AG04450 (cell line): ENCODE data around the gene CSDE1. TPM values are rescaled to one million over a fixed set of nuclear protein-coding genes. Genes with fewer than 3 reads are reported as not detected.

Experiments used
- CTCF ChIA-PET: fragments of 300-600, 350-600 bp; formaldehyde crosslinking; extraction: SDS; loops from one replicate; lab custom pipeline; 2022; ENCODE audit warnings: antibody characterized with exemption, inconsistent platforms; lab: Charles Lee
- POLR2A ChIA-PET: fragments of 350-600 bp; formaldehyde crosslinking; extraction: SDS; loops from one replicate; lab custom pipeline; 2021; ENCODE audit warnings: antibody characterized with exemption, inconsistent platforms; lab: Yijun Ruan, JAX
- DNase-seq: peaks from one replicate; pipeline ENCODE4 v3.0.0-alpha.2; 2011; ENCODE audit warnings: low read depth, low spot score
- H3K27ac ChIP-seq: one replicate; pipeline ENCODE4 v1.5.1; 2012; ENCODE audit warnings: low read depth, low read length, control low read depth
- H3K27me3 ChIP-seq: one replicate; pipeline ENCODE4 v1.6.0; 2012; ENCODE audit warnings: low read length; ENCODE audit not compliant: control insufficient read depth, insufficient read depth
- H3K4me3 ChIP-seq: 2 replicates; pipeline ENCODE4 v1.5.1; 2011; ENCODE audit warnings: mild to moderate bottlenecking, low read depth, low read length, control low read depth
- H3K9me3 ChIP-seq: 2 replicates; pipeline ENCODE4 v1.5.1; 2012; ENCODE audit warnings: low read length; ENCODE audit not compliant: control insufficient read depth, insufficient read depth
- polyA plus RNA-seq: library from polyadenylated mRNA; depleted of rRNA; stranded (reverse); fragments of >200 nt; gene quantifications from 2 replicates; pipeline ENCODE4 v1.2.3, GENCODE V29; 2011
- TF ChIP-seq, protein P1 (sequence below): IDR thresholded peaks from 2 replicates; pipeline ENCODE4 v1.5.1; 2011; ENCODE audit warnings: low read depth, low read length, control low read depth, inconsistent platforms

CSDE1 gene
- polyA plus RNA-seq, 1 experiment: 438 TPM

DNA sequence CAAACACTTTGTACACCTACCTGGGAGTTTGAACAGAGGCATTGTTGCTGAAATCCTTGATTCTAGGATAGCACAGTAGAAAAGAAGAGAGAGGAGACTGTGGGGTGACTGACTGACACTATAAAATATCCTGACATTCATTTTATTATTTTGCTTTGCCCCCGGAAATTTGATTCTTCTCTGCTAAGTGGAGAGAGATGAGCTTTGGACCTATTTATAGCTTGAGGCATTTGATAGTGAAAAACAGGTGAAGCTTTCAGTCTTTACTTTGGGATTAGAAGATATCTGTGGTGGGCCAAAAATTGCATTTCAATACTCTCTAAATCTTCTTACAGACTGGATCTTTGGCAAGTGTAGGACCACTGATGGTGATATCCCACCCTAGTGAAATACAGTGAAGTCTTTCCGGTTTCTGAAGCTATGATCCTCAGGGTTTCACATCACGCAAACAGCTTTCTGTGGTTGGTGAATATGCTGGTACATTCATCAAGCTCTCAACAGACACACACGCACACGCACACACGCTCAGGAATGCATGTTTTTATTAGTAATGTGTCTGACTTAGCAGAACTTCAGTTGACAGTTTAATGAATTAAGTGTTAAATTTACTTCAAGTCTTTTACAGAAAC is 62.2 kb downstream of the CSDE1 start, which contains the start of gene AMPD1:
TSS of gene AMPD1 (minus strand) at position 117 of the 629 bp plus-strand sequence. CDS start at position 42, 75 bp downstream.
- Histone ChIP-seq H3K4me3 (no peak within 1 kb of the TSS), H3K27ac (no peak within 1 kb of the TSS), H3K9me3 (no peaks in the 10 kb centered on the region), H3K27me3 (no peaks in the 10 kb centered on the region)
- ChIA-PET POLR2A (no interaction called here), CTCF (interaction anchor here (0.6 to 1.2 kb wide), 3 partner anchors 67 to 412 kb away, joined by 3 to 4 read pairs (median 4); no protein-coding TSS in a partner anchor)
- TF ChIP-seq, protein P1, sequence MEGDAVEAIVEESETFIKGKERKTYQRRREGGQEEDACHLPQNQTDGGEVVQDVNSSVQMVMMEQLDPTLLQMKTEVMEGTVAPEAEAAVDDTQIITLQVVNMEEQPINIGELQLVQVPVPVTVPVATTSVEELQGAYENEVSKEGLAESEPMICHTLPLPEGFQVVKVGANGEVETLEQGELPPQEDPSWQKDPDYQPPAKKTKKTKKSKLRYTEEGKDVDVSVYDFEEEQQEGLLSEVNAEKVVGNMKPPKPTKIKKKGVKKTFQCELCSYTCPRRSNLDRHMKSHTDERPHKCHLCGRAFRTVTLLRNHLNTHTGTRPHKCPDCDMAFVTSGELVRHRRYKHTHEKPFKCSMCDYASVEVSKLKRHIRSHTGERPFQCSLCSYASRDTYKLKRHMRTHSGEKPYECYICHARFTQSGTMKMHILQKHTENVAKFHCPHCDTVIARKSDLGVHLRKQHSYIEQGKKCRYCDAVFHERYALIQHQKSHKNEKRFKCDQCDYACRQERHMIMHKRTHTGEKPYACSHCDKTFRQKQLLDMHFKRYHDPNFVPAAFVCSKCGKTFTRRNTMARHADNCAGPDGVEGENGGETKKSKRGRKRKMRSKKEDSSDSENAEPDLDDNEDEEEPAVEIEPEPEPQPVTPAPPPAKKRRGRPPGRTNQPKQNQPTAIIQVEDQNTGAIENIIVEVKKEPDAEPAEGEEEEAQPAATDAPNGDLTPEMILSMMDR: no peak
- no peak for DNase-seq

GRCh38 chr1:114694540-114695310 is 63.1 kb downstream of the CSDE1 start:
- Histone ChIP-seq H3K9me3 (no peaks in the 10 kb centered on the region), H3K4me3 (no peak overlapping the region), H3K27me3 (peaks cover 2% of the 10 kb centered on the region), H3K27ac (no peak overlapping the region)
- TF ChIP-seq, protein P1: no peak
- ChIA-PET CTCF (interaction anchor here (0.6 to 1.2 kb wide), 3 partner anchors 67 to 411 kb away, joined by 3 to 4 read pairs (median 4); no protein-coding TSS in a partner anchor), POLR2A (no interaction called here)
- DNase-seq: no peak

GRCh38 chr1:114692947-114693346 is 64.8 kb downstream of the CSDE1 start:
- POLR2A ChIA-PET: no interaction called here
- H3K9me3 ChIP-seq: no peaks in the 10 kb centered on the region
- peaks cover 13% of the 10 kb centered on the region for H3K27me3 ChIP-seq
- CTCF ChIA-PET: no interaction called here
- H3K4me3 ChIP-seq: no peak overlapping the region
- H3K27ac ChIP-seq: no peak overlapping the region
- TF ChIP-seq, protein P1: no peak
- no peak for DNase-seq

DNA sequence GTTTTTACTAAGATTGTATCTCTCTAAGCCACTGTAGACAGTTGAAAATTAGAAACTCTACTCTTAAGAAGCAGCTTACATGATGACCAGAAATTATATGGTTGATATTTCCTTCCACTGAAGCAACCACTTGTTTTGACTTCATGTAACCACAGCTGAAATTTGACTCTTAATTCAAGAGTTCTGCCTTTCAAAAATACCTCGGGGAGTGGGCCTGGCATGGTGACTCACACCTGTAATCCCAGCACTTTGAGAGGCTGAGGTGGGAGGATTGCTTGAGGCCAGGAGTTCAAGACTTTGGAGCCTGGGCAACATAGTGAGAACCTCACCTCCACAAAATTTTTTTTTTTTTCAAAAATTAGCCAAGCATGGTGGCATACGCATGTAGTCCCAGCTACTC is 66.7 kb downstream of the CSDE1 start:
- ChIA-PET CTCF (no interaction called here), POLR2A (no interaction called here)
- no peak overlapping the region for H3K27ac ChIP-seq
- TF ChIP-seq, protein P1: no peak
- H3K9me3 ChIP-seq: no peaks in the 10 kb centered on the region
- no peak for DNase-seq
- H3K4me3 ChIP-seq: no peak overlapping the region
- peaks cover 13% of the 10 kb centered on the region for H3K27me3 ChIP-seq

GRCh38 chr1:114690148-114690547 is 67.6 kb downstream of the CSDE1 start:
- Histone ChIP-seq H3K4me3 (no peak overlapping the region), H3K27me3 (peaks cover 15% of the 10 kb centered on the region), H3K9me3 (no peaks in the 10 kb centered on the region), H3K27ac (no peak overlapping the region)
- ChIA-PET POLR2A (no interaction called here), CTCF (no interaction called here)
- TF ChIP-seq, protein P1: no peak
- no peak for DNase-seq
